Measurements from ENCODE around the gene CHD3.
A peak's percentile ranks its signal among the peaks of the same experiment; 100 is the strongest.

The CHD3 gene

DNA sequence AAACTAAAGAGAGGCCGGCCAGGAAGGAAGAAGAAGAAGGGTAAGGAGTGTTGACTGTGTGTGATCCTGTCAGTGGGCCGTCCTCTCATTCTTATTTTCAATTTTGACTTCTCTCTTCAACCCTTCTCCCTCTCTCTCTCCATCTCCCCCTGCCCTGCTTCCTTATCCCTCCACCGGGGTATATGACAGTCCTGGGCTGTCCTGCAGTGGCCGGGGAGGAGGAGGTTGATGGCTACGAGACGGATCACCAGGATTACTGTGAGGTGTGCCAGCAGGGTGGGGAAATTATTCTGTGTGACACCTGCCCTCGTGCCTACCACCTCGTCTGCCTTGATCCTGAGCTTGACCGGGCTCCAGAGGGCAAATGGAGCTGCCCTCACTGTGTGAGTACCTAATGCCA is 5.6 kb downstream of the CHD3 start:
- no peak for ATAC-seq

GRCh38 chr17:7894866-7895265 is 6.3 kb downstream of the CHD3 start:
- DNase-seq (no peak), ATAC-seq (no peak)

More for the DNA sequence above, 5.6 kb downstream of the CHD3 start:
- DNase-seq: no peak

- DNase-seq (no peak), ATAC-seq (no peak)
Observed at GRCh38 chr17:7897090-7897489, 8.5 kb downstream of the CHD3 start.

DNA sequence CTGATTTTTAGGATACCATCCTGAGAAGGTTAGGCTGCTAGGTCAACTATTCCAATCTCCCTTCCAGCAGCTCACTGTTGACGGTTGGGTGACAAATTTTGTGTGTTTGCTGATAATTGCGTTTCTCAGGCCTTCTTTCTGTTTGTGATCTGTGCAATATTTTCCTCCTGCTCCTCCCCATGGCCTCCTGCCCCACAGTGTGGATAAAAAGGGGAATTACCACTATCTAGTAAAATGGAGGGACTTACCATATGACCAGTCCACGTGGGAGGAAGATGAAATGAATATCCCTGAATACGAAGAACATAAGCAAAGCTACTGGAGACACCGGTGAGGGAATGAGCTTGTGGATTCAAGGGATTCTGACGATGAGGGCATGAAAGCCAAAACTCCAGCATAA is 9.2 kb downstream of the CHD3 start:
- no peak for DNase-seq
- ATAC-seq: peak; percentile 73

- no peak for DNase-seq
- ATAC-seq: no peak
Observed at GRCh38 chr17:7903154-7904103, 14.8 kb downstream of the CHD3 start.

- no peak for DNase-seq
- ATAC-seq: no peak
Observed at GRCh38 chr17:7909089-7909488, 20.5 kb downstream of the CHD3 start.

DNA sequence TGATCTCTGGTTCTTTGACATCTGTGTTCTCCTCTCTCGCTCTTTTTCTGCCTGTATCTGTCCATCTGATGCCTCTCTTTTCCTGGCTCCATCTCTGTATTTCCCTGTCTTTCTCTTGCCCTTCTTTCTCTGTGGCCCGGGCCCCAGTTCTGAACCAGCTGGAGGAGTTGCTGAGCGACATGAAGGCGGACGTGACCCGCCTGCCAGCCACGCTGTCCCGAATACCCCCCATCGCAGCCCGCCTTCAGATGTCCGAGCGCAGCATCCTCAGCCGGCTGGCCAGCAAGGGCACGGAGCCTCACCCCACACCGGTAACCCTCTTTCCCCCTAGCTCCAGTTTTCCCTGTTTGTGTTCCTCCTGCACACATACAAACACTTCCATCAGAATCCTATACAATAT is 21.7 kb downstream of the CHD3 start:
- no peak for DNase-seq
- ATAC-seq: no peak

GRCh38 chr17:7910711-7911110 is 22.1 kb downstream of the CHD3 start:
- no peak for ATAC-seq
- no peak for DNase-seq

GRCh38 chr17:7911116-7911515 is 22.5 kb downstream of the CHD3 start:
- ATAC-seq: no peak
- DNase-seq: no peak

DNA sequence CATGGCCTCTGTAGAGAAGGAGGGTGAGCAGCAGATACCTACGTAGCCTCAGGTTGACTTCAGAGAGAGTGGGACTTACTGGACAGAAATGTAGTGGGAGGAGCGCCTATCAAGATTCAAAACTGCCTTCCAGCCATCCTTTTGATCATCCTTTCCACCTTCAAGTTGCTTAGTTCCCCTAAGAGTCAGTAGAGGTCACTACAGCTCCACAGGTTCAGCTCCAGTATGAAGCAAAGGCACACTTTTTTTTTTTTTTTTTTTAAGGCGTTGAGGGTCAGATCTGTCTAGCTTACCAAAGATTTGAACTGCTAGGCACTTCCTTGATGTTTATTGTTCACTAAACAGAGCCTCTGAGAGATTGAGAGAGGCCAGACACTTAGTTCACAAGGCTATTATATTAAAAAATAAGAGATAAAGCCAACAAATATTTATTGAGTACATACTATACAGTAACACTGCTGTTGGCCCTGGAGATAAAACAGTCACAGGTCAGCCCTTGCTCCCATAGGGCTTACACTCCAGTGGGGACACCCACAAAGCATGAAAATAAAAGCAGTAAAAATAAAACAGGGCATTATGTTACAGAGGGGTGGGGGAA is 24.4 kb downstream of the CHD3 start:
- ATAC-seq (peak; percentile 51), DNase-seq (peak; percentile 24)

GRCh38 chr17:7915179-7915610 is 26.6 kb downstream of the CHD3 start:
- no peak for DNase-seq
- peak; percentile 1 for ATAC-seq

DNA sequence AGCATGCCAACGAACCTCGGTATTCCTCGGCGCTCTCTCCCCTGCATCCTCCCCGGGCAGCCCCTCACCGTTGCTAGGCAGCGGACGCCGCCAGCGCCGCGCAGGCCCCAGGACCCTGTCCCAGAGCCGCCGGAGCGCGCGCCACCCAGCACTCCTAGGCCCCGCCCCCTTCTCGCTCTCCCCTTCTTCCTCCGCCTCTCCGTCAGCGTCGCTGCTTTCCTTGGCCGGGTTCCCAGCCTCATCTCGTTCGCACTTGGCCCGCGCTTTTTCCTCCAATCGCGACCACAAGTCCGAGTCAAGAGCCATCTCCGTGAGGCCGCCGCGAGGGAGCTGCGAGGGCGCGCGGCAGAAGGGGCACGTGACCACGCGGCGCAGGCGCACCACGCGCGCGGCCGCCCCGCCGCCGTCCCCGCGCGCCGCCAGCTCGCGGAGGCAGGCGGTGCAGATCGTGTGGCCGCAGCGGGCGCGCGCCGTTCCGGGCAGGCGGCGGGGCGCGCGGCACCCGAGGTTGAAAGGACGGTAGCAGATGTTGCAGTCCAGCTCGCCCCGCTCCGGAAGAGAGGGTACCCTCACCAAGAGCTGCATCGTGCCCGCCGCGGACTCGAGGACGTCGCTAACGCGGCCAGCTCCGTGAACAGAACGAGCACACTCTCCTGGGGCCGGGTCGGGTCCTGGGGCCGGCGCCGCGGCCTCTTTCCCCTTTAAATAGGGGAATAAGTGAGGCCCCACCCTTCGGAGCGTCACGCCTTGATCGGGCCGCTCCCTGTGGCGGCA is 27.2 kb downstream of the CHD3 start, which contains the start of gene RNF227:
Gene RNF227, minus strand, starts transcription at position 679 of the 774 bp plus-strand sequence. Its CDS starts 94 bp downstream, at position 585.
- DNase-seq: peak; percentile 93
- peak; percentile 83 for ATAC-seq

DNA sequence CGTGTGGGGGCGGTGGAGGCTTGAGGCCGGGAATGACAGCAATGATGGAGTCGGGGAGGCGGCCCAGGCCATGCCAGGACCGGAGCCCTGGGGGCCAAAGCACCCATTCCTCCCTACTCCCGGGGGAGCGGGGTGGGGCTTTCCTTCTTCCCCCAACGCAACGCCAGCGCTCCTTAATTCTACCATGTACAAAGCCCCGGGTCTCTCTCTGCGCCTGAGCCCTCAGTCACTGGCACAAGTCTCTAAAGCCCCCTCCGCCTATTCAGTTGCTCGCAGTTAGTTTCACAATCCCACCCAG is 27.7 kb downstream of the CHD3 start:
- DNase-seq (no peak), ATAC-seq (no peak)

DNA sequence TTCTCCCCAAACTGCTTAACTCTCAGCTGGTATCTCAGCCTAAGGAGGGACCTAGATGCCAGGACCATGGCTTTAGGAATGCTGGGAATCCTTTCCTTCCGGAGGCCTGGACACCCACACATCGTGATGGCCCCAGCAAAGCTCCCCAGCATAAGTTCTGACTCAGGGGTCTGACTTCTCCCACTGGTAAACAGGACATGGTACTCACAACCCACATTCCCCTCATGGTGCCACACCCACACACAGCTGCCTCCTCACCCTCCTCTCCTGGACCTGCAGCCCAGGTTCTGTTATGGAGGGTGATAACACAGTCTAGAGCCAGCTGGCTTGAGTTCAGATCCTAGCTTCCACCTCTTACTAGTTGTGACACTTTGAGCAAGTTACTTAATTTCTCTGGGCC is 28.2 kb downstream of the CHD3 start:
- DNase-seq (no peak), ATAC-seq (no peak)

- DNase-seq (no peak), ATAC-seq (peak; percentile 22)
Observed at GRCh38 chr17:7922269-7922844, 33.8 kb downstream of the CHD3 start.

DNA sequence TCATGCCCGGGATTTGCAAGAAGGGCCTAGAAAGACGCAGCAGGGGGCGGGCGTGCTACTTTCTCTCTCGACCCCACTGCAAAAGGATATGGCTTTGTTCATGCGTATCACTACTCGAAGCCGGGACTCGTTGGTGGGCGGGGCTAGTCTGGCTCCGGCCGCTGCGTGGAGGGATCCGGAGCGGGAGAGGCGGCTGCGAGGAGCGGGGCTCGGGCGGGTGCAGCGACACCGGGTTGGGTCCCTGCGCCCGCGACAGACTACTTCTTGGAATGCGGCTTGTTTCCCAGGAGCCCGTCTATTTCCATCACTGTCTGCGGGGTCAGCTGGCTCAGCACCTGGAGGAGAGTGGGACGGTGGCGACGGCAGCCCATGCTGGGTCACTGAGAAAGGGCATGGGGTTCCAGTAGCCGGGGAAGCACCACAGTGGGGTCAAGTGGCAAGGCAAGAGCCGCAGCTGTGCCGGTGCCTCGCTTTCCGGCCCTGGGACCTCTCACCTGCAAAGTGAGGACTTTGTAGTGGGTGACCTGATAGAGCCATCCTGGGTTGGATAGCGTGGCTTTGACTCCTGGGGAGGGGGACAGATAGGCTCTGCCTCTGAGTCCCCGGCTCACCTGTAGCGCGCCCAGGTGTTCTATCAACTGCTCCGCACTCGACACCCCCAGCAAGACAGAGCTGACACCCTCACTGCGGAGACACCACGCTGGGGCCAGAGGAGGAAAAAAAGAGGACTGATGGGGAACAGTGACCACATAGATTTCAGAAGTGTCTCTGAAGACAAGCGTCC is 34.4 kb downstream of the CHD3 start:
- ATAC-seq (peak; percentile 89), DNase-seq (peak; percentile 85)

DNA sequence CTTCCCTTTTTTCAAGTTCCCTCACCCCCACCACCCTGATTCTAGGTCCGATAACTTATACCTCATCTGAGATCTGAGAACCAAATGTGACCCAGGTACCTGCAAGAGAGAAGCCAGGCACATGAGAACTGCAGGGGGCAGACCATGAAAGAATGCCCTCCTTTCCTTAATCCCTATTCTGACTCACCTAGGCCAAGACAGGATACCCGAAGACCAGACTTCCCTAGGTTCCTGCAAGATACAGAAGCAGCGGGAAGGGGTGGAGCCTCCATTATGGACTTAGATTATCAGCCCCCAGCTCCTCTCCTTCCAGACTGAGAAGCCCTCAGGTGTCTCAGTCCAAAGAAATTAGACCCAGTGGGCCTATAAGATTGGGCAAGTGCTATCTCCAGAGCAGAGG is 39.0 kb downstream of the CHD3 start:
- DNase-seq (no peak), ATAC-seq (no peak)

GRCh38 chr17:7929158-7930023 is 40.8 kb downstream of the CHD3 start, which contains the start of gene KCNAB3:
Gene KCNAB3, minus strand, starts transcription at chr17:7929856. Its CDS starts 421 bp downstream, at chr17:7929435.
- DNase-seq: peak; percentile 43
- ATAC-seq: no peak

- no peak for ATAC-seq
Observed at GRCh38 chr17:7930841-7931631, 42.4 kb downstream of the CHD3 start.

More at GRCh38 chr17:7930841-7931631, 42.4 kb downstream of the CHD3 start:
- DNase-seq: no peak

Data from stimulated activated naive CD8-positive, alpha-beta T cell treated with anti-CD3 and anti-CD28 coated beads, Interleukin-15, Interleukin-2, amounts not matched to agents 100 U/mL and 50 U/mL, for 24 hours (primary cell).